ENCODE results near the gene MTCH1. TPM values are rescaled to one million over a fixed set of nuclear protein-coding genes. Genes with fewer than 3 reads are reported as not detected.

The MTCH1 gene
- total RNA-seq, 1 donor from 2014 or later = 163 TPM

GRCh38 chr6:37007340-37008043, 21.5 kb upstream of the MTCH1 start:
- no peaks in the 10 kb centered on the region for H3K4me1 Mint-ChIP-seq (ENCODE audit: unreplicated experiment)
- no peak overlapping the region for H3K4me3 Mint-ChIP-seq
- no peak overlapping the region for H3K27ac Mint-ChIP-seq
- DNase-seq (ENCODE audit: extremely low spot score, unreplicated experiment) = no peak
- H3K36me3 Mint-ChIP-seq = no peaks in the 10 kb centered on the region
- TF ChIP-seq, protein P1, sequence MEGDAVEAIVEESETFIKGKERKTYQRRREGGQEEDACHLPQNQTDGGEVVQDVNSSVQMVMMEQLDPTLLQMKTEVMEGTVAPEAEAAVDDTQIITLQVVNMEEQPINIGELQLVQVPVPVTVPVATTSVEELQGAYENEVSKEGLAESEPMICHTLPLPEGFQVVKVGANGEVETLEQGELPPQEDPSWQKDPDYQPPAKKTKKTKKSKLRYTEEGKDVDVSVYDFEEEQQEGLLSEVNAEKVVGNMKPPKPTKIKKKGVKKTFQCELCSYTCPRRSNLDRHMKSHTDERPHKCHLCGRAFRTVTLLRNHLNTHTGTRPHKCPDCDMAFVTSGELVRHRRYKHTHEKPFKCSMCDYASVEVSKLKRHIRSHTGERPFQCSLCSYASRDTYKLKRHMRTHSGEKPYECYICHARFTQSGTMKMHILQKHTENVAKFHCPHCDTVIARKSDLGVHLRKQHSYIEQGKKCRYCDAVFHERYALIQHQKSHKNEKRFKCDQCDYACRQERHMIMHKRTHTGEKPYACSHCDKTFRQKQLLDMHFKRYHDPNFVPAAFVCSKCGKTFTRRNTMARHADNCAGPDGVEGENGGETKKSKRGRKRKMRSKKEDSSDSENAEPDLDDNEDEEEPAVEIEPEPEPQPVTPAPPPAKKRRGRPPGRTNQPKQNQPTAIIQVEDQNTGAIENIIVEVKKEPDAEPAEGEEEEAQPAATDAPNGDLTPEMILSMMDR (conservative IDR thresholded peaks at IDR 0.05) = no peak
- H3K27me3 Mint-ChIP-seq = no peaks in the 10 kb centered on the region
- no peaks in the 10 kb centered on the region for H3K9me3 Mint-ChIP-seq

DNA sequence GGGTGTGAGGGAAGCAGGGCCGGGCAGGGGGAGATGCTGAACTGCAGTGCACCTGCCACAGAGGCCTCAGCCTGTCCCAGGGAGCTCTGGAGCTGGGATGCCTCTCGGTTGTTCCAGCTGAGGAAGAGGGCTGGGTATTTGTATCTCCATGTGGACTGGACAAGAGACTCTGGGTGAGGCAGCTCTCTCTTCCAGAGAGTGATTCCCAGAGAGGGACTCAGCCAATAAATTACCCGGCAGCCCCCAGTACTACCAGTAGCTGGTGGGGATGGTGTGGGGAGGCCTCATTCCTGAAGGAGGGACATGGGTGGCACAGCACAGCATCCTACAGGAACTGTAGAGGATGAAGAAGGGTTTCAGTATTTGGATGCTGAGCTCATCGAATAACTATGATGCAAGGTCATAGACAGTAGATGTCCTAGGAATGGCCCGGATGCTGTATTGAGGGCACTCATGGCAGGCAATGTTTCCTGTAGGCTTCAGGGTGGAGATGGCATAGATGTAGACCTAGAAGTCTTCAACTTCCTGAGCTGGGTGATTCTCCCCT, 20.9 kb upstream of the MTCH1 start:
- Mint-ChIP-seq H3K9me3 (no peaks in the 10 kb centered on the region), H3K4me1 (ENCODE audit: unreplicated experiment) (no peaks in the 10 kb centered on the region), H3K36me3 (no peaks in the 10 kb centered on the region), H3K27ac (no peak overlapping the region), H3K4me3 (no peak overlapping the region), H3K27me3 (peaks cover 2% of the 10 kb centered on the region)
- DNase-seq (ENCODE audit: extremely low spot score, unreplicated experiment) = no peak
- TF ChIP-seq, protein P1 (conservative IDR thresholded peaks at IDR 0.05) = no peak

- H3K4me1 Mint-ChIP-seq (ENCODE audit: unreplicated experiment) = no peaks in the 10 kb centered on the region
Measured at GRCh38 chr6:37005827-37006567, 20.0 kb upstream of the MTCH1 start.

DNA sequence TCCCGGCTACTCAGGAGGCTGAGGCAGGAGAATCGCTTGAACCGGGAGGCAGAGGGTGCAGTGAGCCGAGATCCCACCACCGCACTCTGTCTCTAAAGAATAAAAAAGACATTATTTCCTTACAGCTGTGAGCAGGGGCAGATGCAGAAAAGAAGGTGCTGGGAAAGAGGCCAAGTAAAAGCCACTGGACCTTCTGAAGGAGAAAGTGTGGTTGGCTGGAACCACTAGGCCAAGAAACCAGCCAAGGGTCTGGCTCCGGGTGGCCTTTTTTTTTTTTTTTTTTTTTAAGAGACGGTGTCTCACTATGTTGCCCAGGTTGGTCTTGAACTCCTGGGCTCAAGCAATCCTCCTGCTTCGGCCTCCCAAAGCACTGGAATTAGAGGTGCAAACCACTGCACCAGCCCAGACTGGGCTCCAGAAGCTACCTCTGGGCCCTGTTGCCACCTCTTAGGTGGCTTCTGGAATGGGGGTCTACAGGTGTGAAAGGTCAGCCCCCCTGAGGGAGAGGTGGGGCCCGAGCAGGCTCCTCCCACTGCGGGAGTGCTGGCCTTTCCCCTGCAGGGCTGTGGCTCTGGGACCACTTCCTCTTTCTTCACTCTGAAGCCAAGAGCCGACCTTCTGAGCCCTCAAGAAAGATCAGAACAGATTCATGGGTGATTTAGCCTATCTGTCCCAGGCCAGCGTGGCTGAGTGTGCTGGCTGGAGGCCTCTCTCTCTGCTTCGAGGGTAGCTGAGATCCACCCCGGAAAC, 19.2 kb upstream of the MTCH1 start, which contains the start of gene FGD2:
Gene FGD2, plus strand, starts transcription at position 595 of the 750 bp plus-strand sequence. CDS start 163 bp downstream, outside the sequence.
- Mint-ChIP-seq H3K36me3 (no peaks in the 10 kb centered on the region), H3K9me3 (no peaks in the 10 kb centered on the region), H3K27ac (no peak within 1 kb of the TSS), H3K27me3 (peaks cover 2% of the 10 kb centered on the region), H3K4me1 (ENCODE audit: unreplicated experiment) (no peaks in the 10 kb centered on the region), H3K4me3 (no peak within 1 kb of the TSS)
- DNase-seq (ENCODE audit: extremely low spot score, unreplicated experiment) = no peak
- TF ChIP-seq, protein P1 (conservative IDR thresholded peaks at IDR 0.05) = no peak

More at GRCh38 chr6:37005827-37006567, 20.0 kb upstream of the MTCH1 start:
- H3K27ac Mint-ChIP-seq = no peak overlapping the region
- no peak overlapping the region for H3K4me3 Mint-ChIP-seq
- no peaks in the 10 kb centered on the region for H3K36me3 Mint-ChIP-seq
- H3K27me3 Mint-ChIP-seq = peaks cover 2% of the 10 kb centered on the region
- H3K9me3 Mint-ChIP-seq = no peaks in the 10 kb centered on the region
- no peak for DNase-seq (ENCODE audit: extremely low spot score, unreplicated experiment)
- TF ChIP-seq, protein P1 (conservative IDR thresholded peaks at IDR 0.05) = no peak
